ENCODE measurements around the gene PTPRC.

- TF ChIP-seq CTCF (IDR thresholded peaks at IDR 0.05; ENCODE audit: low read length) (no peak), EZH2 (IDR thresholded peaks at IDR 0.05; ENCODE audit: borderline replicate concordance, low read length) (no peak)
Observed at GRCh38 chr1:198717510-198717909, 78.7 kb downstream of the PTPRC start.

Measured in OCI-LY1 (cell line).